Liver (tissue), 9 donors: Measurements from ENCODE around the gene CEP295NL. TPM values are rescaled to one million over a fixed set of nuclear protein-coding genes. Genes with fewer than 3 reads are reported as not detected.
A peak's percentile ranks its signal among the peaks of the same experiment; 100 is the strongest.

Source experiments
- DNase-seq: peaks from one replicate; pipeline ENCODE4 v3.0.0-alpha.2; 2017; ENCODE audit warnings: low spot score
- H3K27ac ChIP-seq, 2 donors: one replicate each; pipeline ENCODE4 v1.7.0; 2013; ENCODE audit warnings: inconsistent platforms in 2 of 2, low read length in 2 of 2, control low read depth in 1 of 2, low read depth in 1 of 2, mild to moderate bottlenecking in 1 of 2
- H3K27me3 ChIP-seq, 4 donors: one replicate each; pipeline versions ENCODE4 v1.6.1 to v1.7.0; 2013; ENCODE audit warnings: low read length in 3 of 4, inconsistent platforms in 1 of 4, mild to moderate bottlenecking in 1 of 4, moderate library complexity in 1 of 4; ENCODE audit not compliant: control insufficient read depth in 4 of 4, insufficient read depth in 4 of 4
- H3K36me3 ChIP-seq, 4 donors: one replicate each; pipeline versions ENCODE4 v1.6.1 to v1.7.0; 2013; ENCODE audit warnings: low read length in 3 of 4, mild to moderate bottlenecking in 3 of 4, low read depth in 1 of 4, moderate library complexity in 1 of 4; ENCODE audit not compliant: control insufficient read depth in 4 of 4, insufficient read depth in 3 of 4
- H3K4me1 ChIP-seq, 4 donors: one replicate each; pipeline versions ENCODE4 v1.6.1 to v1.7.0; 2013; ENCODE audit warnings: low read length in 3 of 4, mild to moderate bottlenecking in 3 of 4, moderate library complexity in 1 of 4; ENCODE audit not compliant: control insufficient read depth in 4 of 4, insufficient read depth in 4 of 4
- H3K4me3 ChIP-seq, 3 donors: one replicate each; pipeline versions ENCODE4 v1.6.1 to v1.7.0; 2013; ENCODE audit warnings: low read length in 3 of 3, control low read depth in 1 of 3, low read depth in 1 of 3, mild to moderate bottlenecking in 1 of 3
- H3K9ac ChIP-seq, 2 donors: one replicate each; pipeline ENCODE4 v1.7.0; 2013; ENCODE audit warnings: low read length in 2 of 2, mild to moderate bottlenecking in 2 of 2, moderate library complexity in 2 of 2, control low read depth in 1 of 2, low read depth in 1 of 2
- H3K9me3 ChIP-seq, 4 donors: one replicate each; pipeline versions ENCODE4 v1.6.1 to v1.7.0; 2013; ENCODE audit warnings: low read length in 3 of 4; ENCODE audit not compliant: control insufficient read depth in 4 of 4
- ATF3 ChIP-seq: IDR thresholded peaks from 2 replicates; pipeline ENCODE4 v1.6.1; 2016; ENCODE audit warnings: antibody characterized with exemption
- HNF4G ChIP-seq: IDR thresholded peaks from 2 replicates; pipeline ENCODE4 v1.6.1; 2016; ENCODE audit warnings: antibody characterized with exemption
- JUND ChIP-seq, 2 donors: IDR thresholded peaks; 2 replicates each; pipeline ENCODE4 v1.6.1; 2016; ENCODE audit warnings: antibody characterized with exemption in 2 of 2
- RAD21 ChIP-seq, 2 donors: IDR thresholded peaks; 2 replicates each; pipeline ENCODE4 v1.6.1; 2016; ENCODE audit warnings: antibody characterized with exemption in 2 of 2, mild to moderate bottlenecking in 2 of 2
- SP1 ChIP-seq: IDR thresholded peaks from 2 replicates; pipeline ENCODE4 v1.6.1; 2018; ENCODE audit warnings: antibody characterized with exemption, mild to moderate bottlenecking
- TAF1 ChIP-seq: conservative IDR thresholded peaks from 2 replicates; pipeline ENCODE4 v1.6.1; 2016; ENCODE audit warnings: antibody characterized with exemption, mild to moderate bottlenecking
- YY1 ChIP-seq: IDR thresholded peaks from 2 replicates; pipeline ENCODE4 v1.6.1; 2016; ENCODE audit warnings: antibody characterized with exemption, mild to moderate bottlenecking
- WGBS: extraction: QIAGEN DNeasy Blood & Tissue Kit; methylation state at CpG from one replicate; pipeline ENCODE4 v1.1.7; 2013; 5-methylcytosine and 5-hydroxymethylcytosine counted together
- polyA plus RNA-seq, 2 donors: library from polyadenylated mRNA; stranded (reverse) in 1 of 2; unstranded in 1 of 2; fragments of 200-250 nt in 1 of 2; fragments of >200 nt in 1 of 2; fragmentation: Nextera tagmentation in 1 of 2; extraction: Ambion mirVana in 1 of 2; gene quantifications; one replicate each; pipeline versions ENCODE4 v1.2.1 to v1.2.3, GENCODE V29; 2013 to 2015
- total RNA-seq, 2 donors: library from RNA; depleted of rRNA; stranded (reverse); fragments of >200 nt; gene quantifications; one replicate each; pipeline ENCODE4 v1.2.3, GENCODE V29; 2014
- TF ChIP-seq, protein P1 (sequence below): IDR thresholded peaks from 2 replicates; pipeline ENCODE4 v1.6.1; 2016; ENCODE audit warnings: antibody characterized with exemption, mild to moderate bottlenecking
- donor health status: healthy.
- donor health status: healthy.
- donor health status: healthy.
- donor health status: healthy.
- donor health status: healthy.

The CEP295NL gene
- total and polyA plus RNA-seq, 4 donors: 0.28 to 1.0 TPM; not detected in 2

GRCh38 chr17:78922816-78923498 lies 20.0 kb upstream of the CEP295NL start:
- peak overlapping the region in 1 of 3 donors; percentile 4 for H3K4me3 ChIP-seq

DNA sequence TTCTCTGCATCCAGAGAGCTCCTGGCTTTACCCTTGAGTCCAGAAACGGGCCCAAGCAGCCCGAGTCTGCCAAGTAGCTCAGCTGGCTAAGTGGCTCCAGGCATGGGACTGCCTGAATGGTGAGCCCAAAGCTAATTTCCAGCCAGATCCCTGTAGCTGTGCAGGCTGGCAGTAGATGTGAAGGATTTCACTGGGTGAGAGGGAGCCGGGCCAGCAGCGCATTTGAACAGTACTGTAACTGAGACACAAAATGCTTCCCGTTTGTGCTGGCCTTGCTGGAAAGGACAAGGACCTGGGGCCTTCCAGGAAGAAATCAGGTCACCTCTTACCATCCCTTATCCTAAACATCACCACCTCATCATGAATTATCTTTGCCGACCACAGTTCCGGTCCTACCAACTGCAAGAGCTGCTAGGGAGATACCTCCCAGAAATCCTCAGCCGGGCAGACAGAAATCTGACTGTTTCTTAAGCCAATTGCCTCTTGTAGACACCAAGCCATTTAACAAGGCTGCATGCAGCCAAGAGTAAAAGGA lies 18.5 kb upstream of the CEP295NL start:
- Histone ChIP-seq H3K36me3 (peaks cover 0 to 2% (median 0%) of the 10 kb centered on the region in 4 donors), H3K9ac (no peak overlapping the region), H3K27me3 (no peaks in the 10 kb centered on the region), H3K4me1 (peaks cover 11 to 21% (median 16%) of the 10 kb centered on the region in 4 donors), H3K9me3 (no peaks in the 10 kb centered on the region), H3K27ac (no peak overlapping the region), H3K4me3 (no peak overlapping the region)
- WGBS: 79% methylated on average over 8 of the region's 8 CpGs
- TF ChIP-seq JUND (IDR thresholded peaks at IDR 0.05): no peak
- TF ChIP-seq YY1: no peak
- TF ChIP-seq, protein P1, sequence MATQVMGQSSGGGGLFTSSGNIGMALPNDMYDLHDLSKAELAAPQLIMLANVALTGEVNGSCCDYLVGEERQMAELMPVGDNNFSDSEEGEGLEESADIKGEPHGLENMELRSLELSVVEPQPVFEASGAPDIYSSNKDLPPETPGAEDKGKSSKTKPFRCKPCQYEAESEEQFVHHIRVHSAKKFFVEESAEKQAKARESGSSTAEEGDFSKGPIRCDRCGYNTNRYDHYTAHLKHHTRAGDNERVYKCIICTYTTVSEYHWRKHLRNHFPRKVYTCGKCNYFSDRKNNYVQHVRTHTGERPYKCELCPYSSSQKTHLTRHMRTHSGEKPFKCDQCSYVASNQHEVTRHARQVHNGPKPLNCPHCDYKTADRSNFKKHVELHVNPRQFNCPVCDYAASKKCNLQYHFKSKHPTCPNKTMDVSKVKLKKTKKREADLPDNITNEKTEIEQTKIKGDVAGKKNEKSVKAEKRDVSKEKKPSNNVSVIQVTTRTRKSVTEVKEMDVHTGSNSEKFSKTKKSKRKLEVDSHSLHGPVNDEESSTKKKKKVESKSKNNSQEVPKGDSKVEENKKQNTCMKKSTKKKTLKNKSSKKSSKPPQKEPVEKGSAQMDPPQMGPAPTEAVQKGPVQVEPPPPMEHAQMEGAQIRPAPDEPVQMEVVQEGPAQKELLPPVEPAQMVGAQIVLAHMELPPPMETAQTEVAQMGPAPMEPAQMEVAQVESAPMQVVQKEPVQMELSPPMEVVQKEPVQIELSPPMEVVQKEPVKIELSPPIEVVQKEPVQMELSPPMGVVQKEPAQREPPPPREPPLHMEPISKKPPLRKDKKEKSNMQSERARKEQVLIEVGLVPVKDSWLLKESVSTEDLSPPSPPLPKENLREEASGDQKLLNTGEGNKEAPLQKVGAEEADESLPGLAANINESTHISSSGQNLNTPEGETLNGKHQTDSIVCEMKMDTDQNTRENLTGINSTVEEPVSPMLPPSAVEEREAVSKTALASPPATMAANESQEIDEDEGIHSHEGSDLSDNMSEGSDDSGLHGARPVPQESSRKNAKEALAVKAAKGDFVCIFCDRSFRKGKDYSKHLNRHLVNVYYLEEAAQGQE: no peak
- TF ChIP-seq TAF1: no peak
- DNase-seq: no peak

More at GRCh38 chr17:78922816-78923498, 20.0 kb upstream of the CEP295NL start:
- H3K27me3 ChIP-seq: no peaks in the 10 kb centered on the region
- H3K36me3 ChIP-seq: peaks cover 0 to 2% (median 0%) of the 10 kb centered on the region in 4 donors
- TF ChIP-seq HNF4G (no peak), SP1 (no peak)
- H3K27ac ChIP-seq: peak overlapping the region in 1 of 2 donors; percentile 38
- H3K4me1 ChIP-seq: peaks cover 11 to 21% (median 15%) of the 10 kb centered on the region in 4 donors
- no peaks in the 10 kb centered on the region for H3K9me3 ChIP-seq
- DNase-seq: no peak
- 65% methylated on average over 13 of the region's 13 CpGs for WGBS
- H3K9ac ChIP-seq: no peak overlapping the region

DNA sequence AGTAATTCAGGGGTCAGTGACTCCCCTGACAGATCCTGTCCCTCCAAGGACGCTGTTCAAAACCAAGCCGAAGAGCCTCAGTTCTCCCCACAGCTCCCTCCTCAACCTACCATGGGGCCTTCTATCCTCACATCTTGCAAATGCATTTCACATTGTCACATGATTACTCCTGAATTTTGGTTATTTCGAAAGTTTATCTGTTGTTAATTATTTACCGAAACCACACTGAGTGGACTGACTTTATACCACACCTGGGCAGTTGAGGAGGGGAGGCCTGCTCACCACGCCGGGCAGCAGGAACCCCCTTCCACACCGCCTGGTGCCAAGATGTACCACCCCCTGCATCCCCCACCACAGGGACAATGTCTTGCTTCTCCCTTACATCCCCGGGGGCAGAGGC lies 17.5 kb upstream of the CEP295NL start:
- DNase-seq: no peak
- Histone ChIP-seq H3K9ac (no peak overlapping the region), H3K4me3 (no peak overlapping the region), H3K36me3 (peaks cover 0 to 2% (median 0%) of the 10 kb centered on the region in 4 donors), H3K4me1 (peaks cover 9 to 22% (median 17%) of the 10 kb centered on the region in 4 donors), H3K9me3 (no peaks in the 10 kb centered on the region), H3K27me3 (no peaks in the 10 kb centered on the region), H3K27ac (no peak overlapping the region)
- 48% methylated on average over 8 of the region's 8 CpGs for WGBS
- TF ChIP-seq RAD21 (IDR thresholded peaks at IDR 0.05): no peak
- TF ChIP-seq SP1: peak; percentile 18

GRCh38 chr17:78919861-78920450 lies 17.0 kb upstream of the CEP295NL start:
- H3K9ac ChIP-seq: no peak overlapping the region
- no peaks in the 10 kb centered on the region for H3K9me3 ChIP-seq
- TF ChIP-seq, protein P1: no peak
- TF ChIP-seq ATF3: no peak
- peaks cover 0 to 2% (median 0%) of the 10 kb centered on the region in 4 donors for H3K36me3 ChIP-seq
- no peak overlapping the region for H3K4me3 ChIP-seq
- DNase-seq: no peak
- WGBS: 83% methylated on average over 20 of the region's 20 CpGs
- peaks cover 9 to 22% (median 17%) of the 10 kb centered on the region in 4 donors for H3K4me1 ChIP-seq
- no peaks in the 10 kb centered on the region for H3K27me3 ChIP-seq
- no peak overlapping the region for H3K27ac ChIP-seq
